ENCODE measurements around the gene ANKRD45. TPM values are rescaled to one million over a fixed set of nuclear protein-coding genes. Genes with fewer than 3 reads are reported as not detected.

ANKRD45 gene
- total and polyA plus RNA-seq, 2 of the 13 experiments (the other 11 are each of a cell fraction or from before 2014, with no cell fraction given) = not detected

DNA sequence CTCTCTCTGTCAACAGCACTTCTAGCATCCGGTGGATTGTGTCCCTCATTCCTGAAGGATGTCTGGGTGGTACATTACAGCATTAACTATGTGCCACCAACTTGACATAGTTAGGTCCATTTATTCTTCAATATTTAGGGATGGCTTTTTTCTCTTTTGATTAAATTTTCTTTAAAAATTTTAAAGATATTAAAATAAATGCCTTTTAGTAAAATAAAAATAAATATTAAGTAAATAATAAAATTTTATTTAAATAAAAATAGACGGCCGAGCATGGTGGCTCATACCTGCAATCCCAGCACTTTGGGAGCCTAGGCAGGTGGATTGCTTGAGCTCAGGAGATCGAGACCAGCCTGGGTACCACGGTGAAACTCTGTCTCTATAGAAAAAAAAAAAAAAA lies 35.5 kb upstream of the ANKRD45 start:
- ChIA-PET POLR2A (no interaction called here), CTCF (ENCODE audit: low intra/inter-chr PET ratio, low total read pairs) (no interaction called here)
- DNase-seq (ENCODE audit: low spot score) (no peak), FAIRE-seq (no peak), ATAC-seq (no peak)
- Histone ChIP-seq H3K9me3 (ENCODE audit: low read length) (no peaks in the 10 kb centered on the region), H3K79me2 (ENCODE audit: insufficient read depth, low read length) (no peaks in the 10 kb centered on the region), H3K27me3 (ENCODE audit: control insufficient read depth in 1 of 2, insufficient read depth in 2 of 2, low read length in 2 of 2) (no peaks in the 10 kb centered on the region), H3K4me3 (replicated peaks in 1 of 3; ENCODE audit: insufficient read depth in 1 of 3, low read depth in 2 of 3, low read length in 3 of 3) (no peak overlapping the region), H3K9ac (ENCODE audit: insufficient read depth, low read depth, low read length) (no peak overlapping the region), H3K4me1 (ENCODE audit: insufficient read depth, low read length) (no peaks in the 10 kb centered on the region; the same call in 1 of the 2 replicates), H4K20me1 (ENCODE audit: insufficient read depth, low read length) (no peaks in the 10 kb centered on the region), H3K27ac (ENCODE audit: extremely low read length, insufficient read depth, low read length) (no peak overlapping the region), H2AFZ (ENCODE audit: low read length) (no peak overlapping the region), H3K36me3 (replicated peaks in 1 of 2; ENCODE audit: control insufficient read depth in 1 of 2, insufficient read depth in 2 of 2, low read length in 2 of 2) (no peaks in the 10 kb centered on the region), H3K4me2 (ENCODE audit: low read depth, low read length) (no peak overlapping the region)
- TF ChIP-seq SMARCE1 (IDR thresholded peaks at IDR 0.05; ENCODE audit: borderline replicate concordance) = no peak
- TF ChIP-seq KLF6 (CRISPR knock-in tag; IDR thresholded peaks at IDR 0.05) = no peak
- TF ChIP-seq, protein P1, sequence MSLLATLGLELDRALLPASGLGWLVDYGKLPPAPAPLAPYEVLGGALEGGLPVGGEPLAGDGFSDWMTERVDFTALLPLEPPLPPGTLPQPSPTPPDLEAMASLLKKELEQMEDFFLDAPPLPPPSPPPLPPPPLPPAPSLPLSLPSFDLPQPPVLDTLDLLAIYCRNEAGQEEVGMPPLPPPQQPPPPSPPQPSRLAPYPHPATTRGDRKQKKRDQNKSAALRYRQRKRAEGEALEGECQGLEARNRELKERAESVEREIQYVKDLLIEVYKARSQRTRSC (CRISPR knock-in tag; IDR thresholded peaks at IDR 0.05; ENCODE audit: low read depth) = no peak
- no peak for TF ChIP-seq SKIL (CRISPR knock-in tag; IDR thresholded peaks at IDR 0.05; ENCODE audit: borderline replicate concordance)
- no peak for TF ChIP-seq ZNF792 (CRISPR knock-in tag; IDR thresholded peaks at IDR 0.05)
- TF ChIP-seq ARID2 (CRISPR knock-in tag; IDR thresholded peaks at IDR 0.05; ENCODE audit: borderline replicate concordance) = no peak
- no peak for TF ChIP-seq HNRNPUL1 (IDR thresholded peaks at IDR 0.05; ENCODE audit: low read depth, low read length)
- TF ChIP-seq HES4 (CRISPR knock-in tag; IDR thresholded peaks at IDR 0.05; ENCODE audit: borderline replicate concordance) = no peak
- no peak for TF ChIP-seq ZNF598 (CRISPR knock-in tag; IDR thresholded peaks at IDR 0.05; ENCODE audit: borderline replicate concordance)
- no peak for TF ChIP-seq HHEX (CRISPR knock-in tag; IDR thresholded peaks at IDR 0.05)
- TF ChIP-seq DNMT3B (CRISPR knock-in tag; conservative IDR thresholded peaks at IDR 0.05) = no peak
- no peak for TF ChIP-seq ZFP36L2 (CRISPR knock-in tag; IDR thresholded peaks at IDR 0.05)
- TF ChIP-seq CHD2 (IDR thresholded peaks at IDR 0.05; ENCODE audit: low read depth, low read length) = no peak
- TF ChIP-seq ZNF639 (CRISPR knock-in tag; conservative IDR thresholded peaks at IDR 0.05) = no peak
- TF ChIP-seq ZBTB26 (CRISPR knock-in tag; IDR thresholded peaks at IDR 0.05; ENCODE audit: borderline replicate concordance) = no peak
- TF ChIP-seq PCBP2 (optimal IDR thresholded peaks at IDR 0.05; ENCODE audit: low read depth, low read length, poor library complexity, severe bottlenecking) = no peak
- no peak for TF ChIP-seq HNF4A (CRISPR knock-in tag; IDR thresholded peaks at IDR 0.05)
- no peak for TF ChIP-seq CREB3 (CRISPR knock-in tag; IDR thresholded peaks at IDR 0.05)
- intact Hi-C loops (cut with micrococcal nuclease; ENCODE audit: unreplicated experiment) (no loop called here), in situ Hi-C loops (cut with HindIII; ENCODE audit: extremely low pct_ligation_motif_present, low pct_unique_long_range_greater_than_20kb) (no loop called here)
- WGBS (ENCODE audit: low lambda C conversion rate) = 22% methylated on average over 5 of the region's 5 CpGs
- no TSS peak for BruUV-seq (replicated peaks)
